Measurements from ENCODE around the gene FHL2. TPM values are rescaled to one million over a fixed set of nuclear protein-coding genes. Genes with fewer than 3 reads are reported as not detected.

Gene FHL2
- total and polyA plus RNA-seq, 9 of the 15 experiments (the other 6 are each of a cell fraction or from before 2014, with no cell fraction given): 7.5 to 33.1 (median 23.9) TPM

DNA sequence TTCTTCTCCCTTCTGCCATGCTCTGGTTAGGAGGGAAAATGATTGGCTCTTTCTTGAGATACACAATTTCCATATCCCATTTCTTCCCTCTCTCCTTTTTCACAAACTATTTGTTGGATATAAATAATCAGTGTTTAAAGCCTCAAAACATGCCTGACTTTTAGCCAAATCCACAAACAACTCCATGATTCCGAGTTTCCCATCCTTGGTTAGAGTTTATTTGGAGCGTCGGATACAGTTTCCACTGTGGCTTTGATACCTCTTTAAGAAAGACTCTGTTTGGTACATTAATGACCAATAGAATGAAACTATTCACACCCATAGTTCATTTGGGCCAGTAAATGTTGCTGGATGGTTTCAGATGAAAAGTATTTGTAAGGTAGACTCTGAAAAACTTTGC, 5.9 kb upstream of the FHL2 start:
- DNase-seq (ENCODE audit: extremely low read depth in 1 of 4, low spot score in 3 of 4): no peak
- no TSS peak for BruUV-seq (replicated peaks)
- no peaks in the 10 kb centered on the region for H3K79me2 ChIP-seq (ENCODE audit: control insufficient read depth, insufficient read depth, low read length)
- ATAC-seq: no peak
- no peak overlapping the region for H2AFZ ChIP-seq (ENCODE audit: low read depth, low read length)
- in situ Hi-C loops (cut with MboI) (no loop called here), intact Hi-C loops (cut with micrococcal nuclease) (no loop called here)
- H3K27ac ChIP-seq (ENCODE audit: extremely low read depth, low read depth, low read length): no peak overlapping the region
- ChIA-PET CTCF (ENCODE audit: low intra/inter-chr PET ratio) (no interaction called here), POLR2A (interaction anchor here (0.5 to 1.9 kb wide), 3 partner anchors 9 to 277 kb away, joined by 3 to 9 read pairs (median 6); no protein-coding TSS in a partner anchor)
- H3K4me3 ChIP-seq: no peak overlapping the region
- H3K9me1 ChIP-seq (ENCODE audit: control insufficient read depth, insufficient read depth, low read length): no peaks in the 10 kb centered on the region
- no peaks in the 10 kb centered on the region for H4K20me1 ChIP-seq (replicated peaks; ENCODE audit: control insufficient read depth, insufficient read depth, low read length)
- no peak for TF ChIP-seq CBFA2T2 (conservative IDR thresholded peaks at IDR 0.05)
- no peak for TF ChIP-seq E2F3 (CRISPR knock-in tag; IDR thresholded peaks at IDR 0.05)
- no peak for TF ChIP-seq U2AF2 (optimal IDR thresholded peaks at IDR 0.05; ENCODE audit: low read depth, low read length)
- TF ChIP-seq ZEB2 (IDR thresholded peaks at IDR 0.05): no peak
- TF ChIP-seq TRIM28 (IDR thresholded peaks at IDR 0.05): no peak
- TF ChIP-seq, protein P1, sequence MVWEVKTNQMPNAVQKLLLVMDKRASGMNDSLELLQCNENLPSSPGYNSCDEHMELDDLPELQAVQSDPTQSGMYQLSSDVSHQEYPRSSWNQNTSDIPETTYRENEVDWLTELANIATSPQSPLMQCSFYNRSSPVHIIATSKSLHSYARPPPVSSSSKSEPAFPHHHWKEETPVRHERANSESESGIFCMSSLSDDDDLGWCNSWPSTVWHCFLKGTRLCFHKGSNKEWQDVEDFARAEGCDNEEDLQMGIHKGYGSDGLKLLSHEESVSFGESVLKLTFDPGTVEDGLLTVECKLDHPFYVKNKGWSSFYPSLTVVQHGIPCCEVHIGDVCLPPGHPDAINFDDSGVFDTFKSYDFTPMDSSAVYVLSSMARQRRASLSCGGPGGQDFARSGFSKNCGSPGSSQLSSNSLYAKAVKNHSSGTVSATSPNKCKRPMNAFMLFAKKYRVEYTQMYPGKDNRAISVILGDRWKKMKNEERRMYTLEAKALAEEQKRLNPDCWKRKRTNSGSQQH (CRISPR knock-in tag; IDR thresholded peaks at IDR 0.05): no peak
- TF ChIP-seq RCOR1 (IDR thresholded peaks at IDR 0.05; ENCODE audit: borderline replicate concordance in 1 of 2, low read depth in 2 of 2, low read length in 2 of 2): no peak
- TF ChIP-seq, protein P2, sequence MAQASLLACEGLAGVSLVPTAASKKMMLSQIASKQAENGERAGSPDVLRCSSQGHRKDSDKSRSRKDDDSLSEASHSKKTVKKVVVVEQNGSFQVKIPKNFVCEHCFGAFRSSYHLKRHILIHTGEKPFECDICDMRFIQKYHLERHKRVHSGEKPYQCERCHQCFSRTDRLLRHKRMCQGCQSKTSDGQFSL (CRISPR knock-in tag; IDR thresholded peaks at IDR 0.05): no peak
- TF ChIP-seq, protein P2 (tag; IDR thresholded peaks at IDR 0.05): no peak
- no peak for TF ChIP-seq NFRKB (IDR thresholded peaks at IDR 0.05; ENCODE audit: low read depth)
- H3K27me3 ChIP-seq (ENCODE audit: control insufficient read depth in 2 of 2, insufficient read depth in 2 of 2, low read length in 2 of 2): no peaks in the 10 kb centered on the region
- 80% methylated on average over 3 of the region's 3 CpGs for WGBS (ENCODE audit: insufficient coverage, low coverage, missing lambda C conversion rate)
- no peaks in the 10 kb centered on the region for H3K36me3 ChIP-seq (ENCODE audit: control insufficient read depth, insufficient read depth, low read length)
- peaks cover 0 to 13% of the 10 kb centered on the region in 2 experiments; a peak in 3 of 5 replicates for H3K4me1 ChIP-seq (replicated peaks in 1 of 2; ENCODE audit: control insufficient read depth in 2 of 2, insufficient read depth in 2 of 2, low read length in 2 of 2)
- FAIRE-seq: no peak
- no peak overlapping the region for H3K9ac ChIP-seq (ENCODE audit: insufficient read depth in 1 of 2, low read depth in 2 of 2, low read length in 2 of 2)
- no peak overlapping the region for H3K4me2 ChIP-seq (ENCODE audit: insufficient read depth, low read length)
- no peaks in the 10 kb centered on the region for H3K9me3 ChIP-seq (replicated peaks; ENCODE audit: control insufficient read depth, insufficient read depth, low read depth, low read length)
